Neural cell (in vitro differentiated cells): ENCODE measurements around the gene MPEG1.

ENCODE experiments used
- CTCF ChIP-seq: fragments of 450-650 bp; IDR thresholded peaks from 2 replicates; pipeline ENCODE4 v1.5.1; 2014; ENCODE audit warnings: antibody characterized with exemption, mild to moderate bottlenecking, moderate library complexity; ENCODE audit not compliant: poor library complexity, severe bottlenecking
- EP300 ChIP-seq: fragments of 450-650 bp; conservative IDR thresholded peaks from 2 replicates; pipeline ENCODE4 v1.6.1; 2014; ENCODE audit warnings: antibody characterized with exemption, mild to moderate bottlenecking, moderate library complexity; ENCODE audit not compliant: poor library complexity, severe bottlenecking
- EZH2 ChIP-seq: fragments of 200-600, 300-800 bp; shearing (Covaris generic), sonication (generic); IDR thresholded peaks from 2 replicates; pipeline ENCODE4 v1.6.1; 2014; ENCODE audit warnings: antibody characterized with exemption, low read length, borderline replicate concordance, mild to moderate bottlenecking; ENCODE audit not compliant: insufficient read depth, poor library complexity, severe bottlenecking
- RAD21 ChIP-seq: fragments of 450-650 bp; conservative IDR thresholded peaks from 2 replicates; pipeline ENCODE4 v1.6.1; 2014; ENCODE audit warnings: antibody characterized with exemption, mild to moderate bottlenecking, moderate library complexity
- SMC3 ChIP-seq: fragments of 450-650 bp; conservative IDR thresholded peaks from 2 replicates; pipeline ENCODE4 v1.6.1; 2014; ENCODE audit warnings: antibody characterized with exemption, mild to moderate bottlenecking, moderate library complexity; ENCODE audit not compliant: poor library complexity
- TAF1 ChIP-seq: IDR thresholded peaks from 2 replicates; pipeline ENCODE4 v1.6.1; 2012; ENCODE audit warnings: low read depth

- TF ChIP-seq SMC3 (no peak), CTCF (no peak), TAF1 (no peak), EP300 (no peak), RAD21 (no peak), EZH2 (no peak)
Observed at GRCh38 chr11:59212222-59212621, 505 bp downstream of the MPEG1 start.
